Liver (tissue), 3 donors: ENCODE results near the gene CC2D1B.

Experiments
- RAD21 ChIP-seq, 2 donors: IDR thresholded peaks; 2 replicates each; pipeline ENCODE4 v1.6.1; 2016; ENCODE audit warnings: antibody characterized with exemption in 2 of 2, mild to moderate bottlenecking in 2 of 2
- SP1 ChIP-seq: IDR thresholded peaks from 2 replicates; pipeline ENCODE4 v1.6.1; 2018; ENCODE audit warnings: antibody characterized with exemption, mild to moderate bottlenecking
- TF ChIP-seq, protein P1 (sequence below): fragments of 150-350 bp; IDR thresholded peaks from 2 replicates; pipeline ENCODE4 v1.5.1; 2017; ENCODE audit warnings: improper control_type of control experiment, low read depth, low read length; ENCODE audit not compliant: missing input control
- donor health status: healthy.
- donor health status: healthy.

- TF ChIP-seq, protein P1, sequence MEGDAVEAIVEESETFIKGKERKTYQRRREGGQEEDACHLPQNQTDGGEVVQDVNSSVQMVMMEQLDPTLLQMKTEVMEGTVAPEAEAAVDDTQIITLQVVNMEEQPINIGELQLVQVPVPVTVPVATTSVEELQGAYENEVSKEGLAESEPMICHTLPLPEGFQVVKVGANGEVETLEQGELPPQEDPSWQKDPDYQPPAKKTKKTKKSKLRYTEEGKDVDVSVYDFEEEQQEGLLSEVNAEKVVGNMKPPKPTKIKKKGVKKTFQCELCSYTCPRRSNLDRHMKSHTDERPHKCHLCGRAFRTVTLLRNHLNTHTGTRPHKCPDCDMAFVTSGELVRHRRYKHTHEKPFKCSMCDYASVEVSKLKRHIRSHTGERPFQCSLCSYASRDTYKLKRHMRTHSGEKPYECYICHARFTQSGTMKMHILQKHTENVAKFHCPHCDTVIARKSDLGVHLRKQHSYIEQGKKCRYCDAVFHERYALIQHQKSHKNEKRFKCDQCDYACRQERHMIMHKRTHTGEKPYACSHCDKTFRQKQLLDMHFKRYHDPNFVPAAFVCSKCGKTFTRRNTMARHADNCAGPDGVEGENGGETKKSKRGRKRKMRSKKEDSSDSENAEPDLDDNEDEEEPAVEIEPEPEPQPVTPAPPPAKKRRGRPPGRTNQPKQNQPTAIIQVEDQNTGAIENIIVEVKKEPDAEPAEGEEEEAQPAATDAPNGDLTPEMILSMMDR, result no peak
- TF ChIP-seq SP1, result no peak
- TF ChIP-seq RAD21 (IDR thresholded peaks at IDR 0.05), result no peak
Measured at GRCh38 chr1:52355847-52356505, 10.0 kb downstream of the CC2D1B start.
